GM18498 (cell line): ENCODE results near the gene JTB.
A peak's percentile ranks its signal among the peaks of the same experiment; 100 is the strongest.

Experiments
- ATAC-seq: cut with Tn5 transposase; IDR thresholded peaks from one replicate; pipeline ENCODE4 v1.9.1; 2021; ENCODE audit warnings: mild to moderate bottlenecking, moderate library complexity; ENCODE audit not compliant: unreplicated experiment

Gene JTB

DNA sequence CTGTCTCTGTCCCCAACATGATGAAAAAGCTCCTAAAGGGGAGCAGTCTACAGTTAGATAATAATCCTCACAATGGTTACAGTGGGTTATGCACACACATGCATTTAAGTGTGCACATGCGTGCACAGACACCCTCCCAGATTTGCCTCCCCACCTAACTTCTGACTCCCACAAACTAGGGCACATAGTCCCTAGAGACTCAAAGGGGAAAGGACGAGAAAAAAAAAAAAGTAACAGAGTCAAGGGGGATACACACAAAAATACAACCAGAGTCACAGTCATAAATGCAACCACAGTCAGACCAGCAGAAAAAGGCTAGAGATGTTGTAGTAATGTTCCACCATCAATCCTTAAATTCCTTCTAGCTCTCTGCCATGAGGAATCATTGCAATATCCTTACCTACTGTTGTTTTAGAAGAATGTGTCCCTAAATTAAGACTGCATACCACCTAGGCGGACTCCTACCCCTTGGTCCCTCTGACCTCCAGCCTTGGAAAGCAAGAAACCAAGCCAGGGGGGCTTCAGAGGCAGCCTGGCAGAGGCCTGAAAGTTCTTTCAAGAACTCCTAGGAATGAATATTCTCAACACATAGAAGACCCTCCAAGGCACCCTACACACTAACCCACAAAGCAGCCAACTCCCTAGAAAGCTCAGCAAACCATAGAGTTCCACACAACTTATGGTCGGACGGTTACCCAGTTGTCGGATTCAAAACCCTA lies 20.3 kb downstream of the JTB start:
- no peak for ATAC-seq

DNA sequence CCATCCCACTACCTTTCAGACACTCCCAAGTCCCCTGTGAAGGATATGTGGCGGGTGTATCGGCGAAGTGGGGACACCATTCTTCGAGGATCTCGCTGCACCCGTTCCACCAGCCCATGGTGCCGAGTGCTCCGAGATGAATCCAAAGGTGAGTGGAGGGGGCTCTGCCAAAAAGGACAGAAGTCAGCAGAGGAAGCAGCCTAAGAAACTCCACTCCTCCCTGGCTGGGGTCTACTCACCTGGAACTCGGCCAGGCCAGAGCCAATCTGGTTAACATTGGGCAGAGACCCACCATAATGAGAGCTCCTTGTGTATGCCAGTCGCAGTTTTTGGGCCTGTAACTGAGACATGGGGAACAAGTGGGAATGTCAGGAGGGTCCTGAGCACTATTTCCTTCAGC lies 22.6 kb downstream of the JTB start:
- ATAC-seq, result no peak

DNA sequence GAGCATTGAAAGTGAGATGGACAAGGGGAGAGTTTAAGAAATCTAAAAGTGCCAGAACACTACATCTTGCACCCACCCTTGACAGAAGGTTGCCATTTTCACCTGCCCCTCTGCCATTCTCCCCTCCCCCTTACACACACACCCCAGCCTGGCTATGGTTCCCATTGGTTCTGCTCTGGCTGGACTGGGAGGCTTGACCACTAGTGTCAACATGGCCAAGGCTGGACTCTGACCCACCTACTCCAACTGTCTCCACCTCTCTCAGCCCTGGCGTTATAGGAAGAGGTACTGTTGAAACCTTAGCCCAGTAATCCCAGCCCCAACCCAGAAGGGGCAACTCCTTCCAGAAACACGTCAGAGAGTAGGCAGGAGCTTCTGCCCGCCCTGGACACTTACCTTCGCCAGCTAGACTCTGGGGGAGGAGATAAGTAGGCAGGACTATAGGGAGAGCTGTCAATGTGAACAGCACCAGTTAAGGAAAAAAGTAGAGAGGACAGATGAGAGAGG lies 23.6 kb downstream of the JTB start:
- ATAC-seq, result no peak

DNA sequence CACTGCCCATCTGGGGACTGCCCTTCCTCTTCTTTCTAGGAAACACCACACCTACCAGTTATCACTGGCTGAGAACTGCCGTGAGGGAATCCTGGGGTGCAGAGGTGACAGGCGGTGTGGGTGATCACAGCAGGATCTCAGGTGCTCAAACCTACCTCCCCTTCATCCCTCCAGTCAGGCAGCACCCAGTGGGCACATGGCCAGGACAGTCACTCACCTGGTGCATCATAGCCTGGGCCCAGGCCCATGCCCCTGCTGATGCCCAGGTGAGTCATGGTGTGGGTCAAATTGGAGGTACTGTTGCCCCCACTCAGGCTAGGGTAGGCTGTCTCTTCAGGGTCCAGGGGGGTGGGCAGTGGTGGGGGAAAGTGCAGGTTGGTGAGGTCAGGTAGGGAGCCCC lies 25.7 kb downstream of the JTB start:
- ATAC-seq, result no peak

DNA sequence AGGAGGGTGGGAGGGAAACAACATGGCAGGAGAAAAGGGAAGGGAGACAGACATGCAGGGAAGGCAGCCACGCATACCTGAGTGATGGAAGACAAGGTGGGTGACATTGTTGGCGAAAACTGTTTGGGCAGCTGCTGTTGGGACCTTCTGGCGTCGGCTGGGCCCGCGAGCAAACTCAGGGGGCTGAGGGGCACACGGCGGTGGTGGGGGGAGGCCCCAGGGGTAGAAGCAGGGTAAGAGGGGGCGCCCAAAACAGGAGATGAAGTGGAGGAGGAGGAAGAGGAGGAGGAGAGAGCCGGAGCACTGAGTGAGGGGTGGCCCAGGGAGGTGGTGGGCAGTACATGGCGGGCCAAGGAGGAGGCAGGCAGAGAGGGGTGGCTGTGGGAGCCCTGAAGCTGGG lies 26.3 kb downstream of the JTB start:
- no peak for ATAC-seq

DNA sequence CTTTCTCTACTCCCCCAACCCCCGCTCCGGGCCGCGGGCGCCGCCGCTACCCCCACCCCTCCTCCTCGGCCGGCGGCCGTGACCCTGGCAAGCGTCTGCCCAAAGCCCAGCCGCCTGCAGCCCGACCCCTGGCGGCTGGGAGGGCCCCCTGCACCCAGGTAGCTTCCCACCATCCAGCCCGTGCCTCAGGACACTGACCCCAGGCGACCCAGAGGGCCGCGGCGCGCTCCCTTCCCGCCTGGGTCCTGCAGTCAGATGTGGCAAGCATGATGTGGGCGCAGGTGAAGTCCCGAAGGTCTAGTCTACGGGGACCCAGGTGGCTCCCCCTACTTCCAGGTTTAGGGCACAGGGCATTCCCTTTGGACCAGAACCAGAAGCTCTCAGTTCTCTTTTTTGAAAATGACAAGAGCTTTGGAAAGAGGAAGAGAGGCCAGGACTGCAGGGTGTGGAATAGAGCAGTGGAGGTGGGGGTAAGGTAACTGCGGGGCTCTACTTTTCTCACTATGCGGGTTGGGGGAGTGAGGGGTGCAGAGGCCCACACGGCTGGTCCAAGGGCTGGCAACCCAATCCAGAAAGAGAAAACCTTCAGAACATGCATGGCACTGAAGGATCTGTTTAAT lies 30.7 kb downstream of the JTB start, which contains the start of gene DENND4B:
TSS of gene DENND4B (minus strand) at position 97 of the 620 bp plus-strand sequence. CDS start 2,344 bp downstream, outside the sequence.
- ATAC-seq, result peak; percentile 72

DNA sequence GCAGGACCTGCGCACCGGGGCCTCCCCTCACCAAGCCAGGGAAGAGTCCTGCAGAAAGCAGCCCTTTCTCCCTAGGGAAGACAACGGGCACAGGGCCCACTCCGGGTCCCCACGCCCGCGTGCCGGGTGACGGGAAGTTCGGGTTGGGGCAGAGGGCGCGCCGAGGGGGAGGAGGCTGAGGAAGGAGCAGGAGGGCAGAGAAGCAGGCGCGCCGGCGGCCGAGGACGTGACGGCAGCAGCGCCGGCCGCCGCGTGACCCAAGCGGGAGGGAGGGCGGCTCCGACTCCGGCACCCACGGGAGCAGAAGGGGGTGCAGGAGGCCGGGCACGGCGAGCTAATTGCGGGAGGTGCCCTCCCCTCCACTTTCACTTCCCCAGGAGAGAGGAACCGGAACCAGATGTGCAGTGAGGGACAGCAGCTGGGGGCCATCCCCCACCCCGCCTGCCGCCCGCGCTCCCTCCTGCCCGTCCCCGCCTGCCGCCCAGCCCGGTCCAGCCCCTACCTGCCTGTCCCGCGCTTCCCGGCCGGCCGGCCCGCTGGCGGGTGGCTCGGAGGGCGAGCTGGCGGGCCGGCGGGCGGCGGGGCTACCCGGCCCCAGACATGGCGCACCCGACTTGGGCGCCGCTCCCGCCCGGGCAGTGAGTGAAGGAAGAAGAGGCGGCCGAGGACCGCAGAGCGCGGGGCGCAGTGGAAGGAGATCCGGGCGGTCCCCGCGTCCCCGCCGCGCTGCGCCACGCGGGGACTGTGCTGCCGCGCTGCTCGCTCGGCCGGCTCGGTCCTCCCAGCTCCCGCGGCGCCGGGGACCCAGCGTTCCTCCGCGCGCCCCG lies 31.5 kb downstream of the JTB start:
- peak; percentile 70 for ATAC-seq

DNA sequence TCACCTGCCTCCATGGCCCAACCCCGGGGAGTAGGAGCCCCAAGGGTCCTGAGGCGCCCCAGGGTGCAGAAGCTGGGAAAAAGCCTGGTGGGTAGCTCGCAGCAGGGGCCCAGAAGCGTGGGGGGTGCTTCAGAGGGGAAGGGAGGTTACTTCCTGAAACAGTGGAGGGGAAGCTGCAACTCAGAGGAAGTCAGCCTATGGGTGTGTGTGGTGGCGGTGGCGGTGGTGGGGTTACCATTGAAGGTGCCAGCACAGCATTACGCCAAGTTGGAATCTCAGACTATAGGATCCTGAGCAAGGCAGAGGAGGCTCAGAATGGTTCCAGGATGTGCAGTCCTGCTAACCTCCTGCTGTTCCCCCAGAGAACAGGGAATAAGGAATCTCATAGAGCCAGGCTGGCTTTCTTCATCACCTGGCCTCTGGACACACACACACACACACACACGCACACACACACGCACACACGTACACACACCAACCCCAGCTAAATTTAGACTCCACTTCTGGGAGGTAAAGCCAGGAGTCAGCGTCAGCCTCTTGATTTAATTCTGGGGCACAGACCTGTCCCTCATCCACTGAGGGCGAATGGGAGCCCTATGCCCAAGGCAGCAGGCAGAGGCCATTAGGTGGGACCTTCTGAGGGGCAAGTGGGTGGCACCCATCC lies 32.2 kb downstream of the JTB start:
- ATAC-seq, result peak; percentile 24

DNA sequence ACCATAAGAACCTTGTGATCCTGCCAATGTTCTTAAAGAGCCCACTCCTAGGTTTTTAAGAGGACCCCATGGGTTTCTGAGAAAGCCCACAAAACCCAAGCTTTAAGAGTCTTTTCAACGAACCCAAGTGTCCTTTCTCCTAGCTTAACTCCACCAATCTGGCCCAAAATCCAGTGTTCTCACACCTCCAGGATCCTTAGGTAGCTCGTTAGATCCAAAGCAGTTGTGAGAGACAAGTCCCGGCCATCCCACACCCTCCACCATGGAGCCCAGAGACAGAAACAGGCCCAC lies 32.7 kb downstream of the JTB start:
- no peak for ATAC-seq

DNA sequence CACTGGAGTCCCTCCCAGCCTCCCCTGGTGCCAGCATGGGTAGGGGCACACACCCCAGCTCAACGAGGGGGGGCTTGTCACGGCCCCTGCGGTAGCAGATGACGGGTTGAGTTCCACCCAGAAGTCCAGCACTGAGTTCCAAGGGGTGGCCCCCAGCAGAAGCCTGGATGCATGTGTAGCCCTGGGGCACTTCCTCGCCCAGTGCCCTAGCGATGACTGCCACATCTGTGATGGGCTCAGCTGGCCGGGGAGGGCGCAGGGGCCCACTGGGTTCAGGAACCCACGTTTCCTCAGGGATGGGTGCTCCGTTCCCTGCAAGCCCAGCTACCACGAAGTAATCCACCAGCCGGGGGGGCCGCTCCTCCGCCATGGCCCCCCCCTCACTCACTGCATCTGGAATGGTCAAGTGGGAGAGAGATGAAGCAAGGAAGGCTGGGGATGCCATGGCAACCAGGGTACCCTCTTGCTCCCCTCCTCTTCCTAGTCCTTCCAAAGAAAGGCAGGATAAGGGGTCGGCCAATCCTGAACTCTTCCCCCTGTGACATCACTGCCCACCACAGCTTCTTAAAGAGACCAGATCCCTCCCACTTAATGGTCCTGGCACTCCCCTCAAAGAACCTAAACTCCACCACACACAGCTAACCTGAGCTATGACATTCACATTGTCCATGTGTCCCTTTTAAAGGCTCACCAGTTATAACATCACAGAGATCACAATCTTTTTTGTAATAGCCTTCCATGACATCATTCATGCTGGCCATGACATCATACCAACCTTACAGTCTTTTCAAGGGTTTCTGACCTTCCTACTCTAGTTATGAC lies 33.3 kb downstream of the JTB start:
- no peak for ATAC-seq

DNA sequence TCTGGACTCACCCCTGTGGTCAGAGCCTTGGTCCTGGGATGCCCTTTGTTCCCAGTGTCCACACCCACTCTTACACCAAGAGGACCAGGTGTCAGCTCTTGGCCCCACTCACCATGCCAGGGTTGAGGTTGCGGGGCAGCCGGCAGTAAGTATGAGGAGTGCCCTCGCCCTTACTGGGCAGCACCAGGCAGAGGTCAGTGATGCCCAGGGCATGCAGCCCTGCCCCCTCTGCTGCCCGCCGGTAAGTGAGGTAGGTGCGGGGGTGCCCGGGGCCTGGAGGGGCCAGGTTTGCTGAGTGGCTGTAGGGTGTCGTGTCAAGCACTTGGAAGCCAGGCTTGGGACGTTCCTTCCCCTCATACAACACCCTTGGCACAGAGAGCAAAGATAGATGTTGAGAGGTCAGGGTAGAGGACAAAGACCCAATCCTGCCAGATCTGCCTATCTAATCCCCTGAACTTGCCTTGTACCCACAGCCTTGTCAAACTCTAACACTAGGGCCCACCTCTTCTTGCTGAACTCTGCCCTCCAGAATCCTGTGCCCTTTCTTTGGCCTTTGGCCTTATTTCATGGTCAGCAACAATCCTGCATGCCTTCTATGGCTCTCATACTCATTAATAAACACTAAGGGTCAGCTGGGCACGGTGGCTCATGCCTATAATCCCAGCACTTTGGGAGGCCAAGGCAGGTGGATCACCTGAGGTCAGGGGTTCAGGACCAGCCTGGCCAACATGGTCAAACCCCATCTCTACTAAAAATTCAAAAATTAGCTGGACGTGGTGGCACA lies 34.5 kb downstream of the JTB start:
- ATAC-seq, result no peak

DNA sequence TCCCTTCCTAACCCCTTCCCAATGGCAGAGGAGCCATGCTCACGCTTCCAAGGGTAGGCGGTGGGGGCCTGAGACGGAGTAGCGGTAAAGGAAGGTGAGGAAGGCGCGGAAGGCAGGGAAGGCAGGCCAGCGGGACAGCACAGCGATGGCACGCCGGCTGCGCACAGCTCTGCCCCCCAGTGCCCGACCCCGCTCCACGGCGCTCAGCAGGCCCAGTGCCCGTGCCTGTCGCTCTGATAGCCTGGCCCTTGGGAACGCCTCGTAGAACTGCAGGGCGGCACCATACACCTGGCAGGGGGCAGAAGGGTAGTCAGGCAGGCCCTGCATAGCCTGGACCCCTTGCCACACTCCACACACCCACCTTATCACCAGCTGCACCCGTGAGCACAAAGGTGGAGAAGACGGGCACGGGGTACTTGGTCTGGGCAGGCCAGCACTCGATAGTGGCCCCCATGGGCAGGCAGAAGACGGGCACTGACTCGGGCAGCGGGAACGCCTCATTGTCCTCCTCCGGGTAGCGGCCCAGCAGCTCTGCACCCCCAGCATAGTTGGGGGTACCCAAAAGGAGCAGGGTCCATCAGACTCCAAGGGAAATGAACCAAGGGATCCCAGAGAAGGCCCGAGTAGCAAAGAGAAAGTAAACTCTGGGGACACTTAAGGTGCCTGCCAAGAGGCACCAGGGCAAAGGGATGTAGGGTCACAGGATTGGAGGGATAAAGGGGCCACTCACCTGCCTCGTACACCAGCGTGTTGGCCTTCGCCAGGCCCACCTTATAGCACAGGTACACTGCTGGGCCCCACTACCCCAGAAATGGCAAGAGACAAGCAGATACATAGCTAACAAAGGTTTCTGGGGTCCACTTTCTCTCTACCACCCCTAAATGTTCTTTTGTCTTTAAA lies 35.4 kb downstream of the JTB start:
- no peak for ATAC-seq

DNA sequence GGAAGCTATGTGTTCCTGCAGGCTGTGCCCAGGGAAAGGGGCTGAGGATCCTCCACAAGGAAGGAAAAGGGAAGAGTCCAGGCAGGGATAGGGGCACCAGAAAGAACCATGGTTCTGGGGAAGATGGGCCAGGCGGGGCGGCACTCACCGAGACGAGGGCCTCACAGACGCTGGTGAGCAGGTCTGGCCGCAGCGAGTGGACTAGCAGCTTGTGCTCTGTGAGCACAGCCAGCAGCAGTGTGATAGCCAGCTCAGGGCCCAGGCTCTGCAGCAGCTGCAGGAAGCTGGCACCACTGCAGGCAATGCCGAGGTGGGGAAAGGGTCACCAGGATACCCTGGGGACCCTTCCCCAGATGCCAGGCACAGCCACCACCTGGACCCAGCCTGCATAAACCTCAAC lies 36.7 kb downstream of the JTB start:
- ATAC-seq, result no peak

DNA sequence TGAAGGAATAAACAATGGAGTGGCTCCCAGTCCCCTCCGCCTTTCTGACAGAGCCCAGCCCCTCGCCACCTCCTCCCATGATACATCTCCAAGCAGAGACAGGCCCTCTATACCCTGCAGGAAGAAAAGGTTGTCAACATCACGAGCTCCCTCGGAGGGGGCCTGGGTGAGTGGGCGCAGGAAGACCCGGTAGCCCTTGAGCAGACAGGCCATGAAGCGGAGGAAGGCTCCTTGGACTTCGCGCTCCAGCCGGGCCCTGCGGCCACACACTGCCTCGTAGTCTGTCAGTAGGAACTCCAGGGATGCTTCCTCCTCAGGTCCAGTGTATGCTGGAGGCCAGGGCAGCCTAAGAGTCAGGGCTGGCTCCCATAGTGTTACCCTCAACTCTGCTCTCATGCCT lies 38.0 kb downstream of the JTB start:
- no peak for ATAC-seq

DNA sequence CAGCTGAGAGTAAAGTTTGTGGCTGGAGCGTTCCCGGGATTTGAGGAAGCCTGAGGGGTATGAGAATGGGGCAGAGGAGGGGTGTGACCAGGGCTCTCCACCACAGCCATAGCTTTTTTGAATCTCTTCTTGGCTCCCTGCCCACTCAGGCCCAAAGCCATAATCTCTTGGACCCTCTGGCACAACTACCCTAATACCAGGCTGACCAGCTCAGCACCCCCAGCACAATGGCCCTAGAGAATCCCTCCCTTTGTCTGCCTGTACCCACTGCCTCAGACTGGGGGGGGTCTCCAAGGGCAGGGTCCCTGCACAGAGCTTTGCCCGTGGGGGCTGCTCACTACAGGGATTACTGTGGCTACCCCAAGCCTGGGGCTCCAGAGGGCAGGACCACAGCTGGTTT lies 38.5 kb downstream of the JTB start:
- no peak for ATAC-seq

DNA sequence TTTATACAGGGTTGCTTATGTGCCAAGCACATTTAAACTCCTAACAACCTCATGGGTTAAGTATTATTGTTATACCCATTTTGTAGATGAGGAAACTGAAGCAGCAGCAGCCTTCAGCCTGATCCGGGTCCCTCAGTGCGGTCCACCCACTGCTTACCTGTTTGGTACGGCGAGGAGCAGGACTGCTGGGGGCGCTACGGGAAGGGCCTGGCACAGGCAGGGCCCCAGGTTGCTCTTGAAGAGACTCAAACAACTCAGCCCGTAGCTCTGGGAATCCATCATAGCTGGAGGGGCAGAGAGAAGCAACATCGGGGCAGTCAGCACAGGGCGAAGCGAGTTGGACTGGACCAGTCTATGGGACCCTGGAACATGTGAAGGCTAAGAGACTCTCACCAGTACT lies 40.1 kb downstream of the JTB start:
- no peak for ATAC-seq

DNA sequence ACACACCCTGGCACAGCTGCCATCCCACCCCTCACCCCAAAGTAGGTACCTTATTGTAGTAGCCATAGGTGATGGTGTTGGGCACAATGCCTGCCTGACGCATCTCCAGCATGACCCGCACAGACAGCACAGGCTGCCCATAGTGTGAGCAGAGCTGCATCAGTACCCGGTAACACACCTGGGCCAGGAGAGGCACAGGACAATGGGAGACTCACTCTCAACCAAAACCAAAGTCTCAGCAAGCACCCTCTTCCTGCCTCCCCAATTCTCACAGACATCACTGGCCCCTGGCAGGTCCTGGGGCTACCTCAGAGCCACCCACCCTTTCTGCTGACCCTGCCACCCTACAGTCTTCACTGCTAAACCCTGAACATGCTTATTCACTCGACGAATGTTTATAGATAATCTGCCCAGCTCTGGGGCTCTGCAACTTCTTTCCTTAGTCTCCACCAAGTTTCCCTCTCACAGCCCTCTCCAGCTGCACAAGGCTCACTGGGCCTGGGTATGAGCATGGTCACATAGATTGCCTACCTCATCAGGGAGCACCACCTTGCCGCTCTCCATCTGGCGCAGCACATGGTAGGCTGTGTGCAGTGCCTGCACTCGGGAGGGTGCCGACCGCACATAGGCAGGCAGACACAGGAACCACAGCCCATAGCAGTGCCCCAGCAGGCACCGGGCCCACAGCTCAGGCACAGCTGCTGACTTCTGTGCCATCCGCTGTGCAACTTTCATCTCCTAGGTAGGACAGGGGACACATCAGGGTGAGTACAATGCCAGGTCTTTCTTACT lies 41.3 kb downstream of the JTB start:
- ATAC-seq, result no peak

DNA sequence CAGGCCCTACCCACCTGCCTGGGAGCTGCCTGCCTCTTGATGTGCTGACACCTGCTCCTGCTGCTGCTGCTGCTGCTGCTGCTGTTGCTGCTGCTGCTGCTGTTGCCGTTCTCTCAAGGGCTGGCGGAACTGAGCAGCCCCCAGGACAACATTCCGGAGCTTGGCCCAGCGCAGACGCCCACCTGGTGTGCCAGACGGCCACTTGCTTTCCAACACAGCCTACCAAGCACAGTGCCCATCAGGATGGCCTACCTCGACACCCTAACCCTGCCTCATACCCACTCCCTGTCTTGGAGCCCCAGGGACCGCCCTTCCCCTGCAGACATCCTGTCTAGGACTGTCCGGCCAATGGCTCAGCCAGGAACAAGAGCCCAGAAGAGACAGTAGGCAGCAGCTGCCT lies 42.7 kb downstream of the JTB start:
- no peak for ATAC-seq
